ENCODE results near the gene P2RX6.

GRCh38 chr22:21003782-21004181 is 11.2 kb upstream of the P2RX6 start:
- TF ChIP-seq, protein P1, sequence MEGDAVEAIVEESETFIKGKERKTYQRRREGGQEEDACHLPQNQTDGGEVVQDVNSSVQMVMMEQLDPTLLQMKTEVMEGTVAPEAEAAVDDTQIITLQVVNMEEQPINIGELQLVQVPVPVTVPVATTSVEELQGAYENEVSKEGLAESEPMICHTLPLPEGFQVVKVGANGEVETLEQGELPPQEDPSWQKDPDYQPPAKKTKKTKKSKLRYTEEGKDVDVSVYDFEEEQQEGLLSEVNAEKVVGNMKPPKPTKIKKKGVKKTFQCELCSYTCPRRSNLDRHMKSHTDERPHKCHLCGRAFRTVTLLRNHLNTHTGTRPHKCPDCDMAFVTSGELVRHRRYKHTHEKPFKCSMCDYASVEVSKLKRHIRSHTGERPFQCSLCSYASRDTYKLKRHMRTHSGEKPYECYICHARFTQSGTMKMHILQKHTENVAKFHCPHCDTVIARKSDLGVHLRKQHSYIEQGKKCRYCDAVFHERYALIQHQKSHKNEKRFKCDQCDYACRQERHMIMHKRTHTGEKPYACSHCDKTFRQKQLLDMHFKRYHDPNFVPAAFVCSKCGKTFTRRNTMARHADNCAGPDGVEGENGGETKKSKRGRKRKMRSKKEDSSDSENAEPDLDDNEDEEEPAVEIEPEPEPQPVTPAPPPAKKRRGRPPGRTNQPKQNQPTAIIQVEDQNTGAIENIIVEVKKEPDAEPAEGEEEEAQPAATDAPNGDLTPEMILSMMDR (IDR thresholded peaks at IDR 0.05; ENCODE audit: extremely low read depth in 1 of 2, insufficient read depth in 1 of 2, low read depth in 1 of 2, low read length in 2 of 2): no peak
- TF ChIP-seq EZH2 (IDR thresholded peaks at IDR 0.05; ENCODE audit: borderline replicate concordance, low read depth, low read length, severe bottlenecking) (no peak), POLR2A (IDR thresholded peaks at IDR 0.05; ENCODE audit: low read depth, low read length) (no peak), MAX (IDR thresholded peaks at IDR 0.05; ENCODE audit: insufficient read depth, insufficient read length) (no peak), FOS (IDR thresholded peaks at IDR 0.05; ENCODE audit: borderline replicate concordance, insufficient read depth, low read length) (no peak), POLR2AphosphoS5 (IDR thresholded peaks at IDR 0.05; ENCODE audit: insufficient read depth, low read depth, low read length) (no peak), JUN (IDR thresholded peaks at IDR 0.05; ENCODE audit: borderline replicate concordance, insufficient read depth, insufficient read length, low read depth) (no peak), MYC (IDR thresholded peaks at IDR 0.05; ENCODE audit: low read depth, low read length) (no peak), GATA2 (IDR thresholded peaks at IDR 0.05; ENCODE audit: insufficient read depth, insufficient read length, low read depth, low read length) (no peak)

Data from endothelial cell of umbilical vein (primary cell).